ENCODE measurements around the gene FNDC1. TPM values are rescaled to one million over a fixed set of nuclear protein-coding genes. Genes with fewer than 3 reads are reported as not detected.

FNDC1 gene
- total and polyA plus RNA-seq, 2 of the 13 experiments (the other 11 are each of a cell fraction or from before 2014, with no cell fraction given): not detected

- no peak for TF ChIP-seq ISX (CRISPR knock-in tag; conservative IDR thresholded peaks at IDR 0.05)
- peak; percentile 73 for TF ChIP-seq XRCC5 (optimal IDR thresholded peaks at IDR 0.05; ENCODE audit: low read length)
- no peak for TF ChIP-seq ZNF570 (CRISPR knock-in tag; IDR thresholded peaks at IDR 0.05; ENCODE audit: borderline replicate concordance)
- no peak for TF ChIP-seq ZNF354B (CRISPR knock-in tag; IDR thresholded peaks at IDR 0.05)
- TF ChIP-seq ZSCAN9 (CRISPR knock-in tag; IDR thresholded peaks at IDR 0.05; ENCODE audit: borderline replicate concordance): 0 out of 2 replicates have a peak, but pooled peaks have one; percentile 38
- no peak for TF ChIP-seq KAT8 (CRISPR knock-in tag; IDR thresholded peaks at IDR 0.05)
- TF ChIP-seq ZBTB26 (CRISPR knock-in tag; IDR thresholded peaks at IDR 0.05; ENCODE audit: borderline replicate concordance): no peak
- TF ChIP-seq ZNF510 (CRISPR knock-in tag; IDR thresholded peaks at IDR 0.05; ENCODE audit: low read depth): no peak
- no peak for TF ChIP-seq MXD4 (CRISPR knock-in tag; IDR thresholded peaks at IDR 0.05)
- no peak for TF ChIP-seq PRPF4 (IDR thresholded peaks at IDR 0.05; ENCODE audit: low read depth, low read length, poor library complexity, severe bottlenecking)
- TF ChIP-seq ZNF780A (CRISPR knock-in tag; IDR thresholded peaks at IDR 0.05): no peak
- no peak for TF ChIP-seq ARID4A (CRISPR knock-in tag; IDR thresholded peaks at IDR 0.05; ENCODE audit: borderline replicate concordance)
- TF ChIP-seq PBX2 (CRISPR knock-in tag; IDR thresholded peaks at IDR 0.05): no peak
- no peak for TF ChIP-seq SKI (IDR thresholded peaks at IDR 0.05; ENCODE audit: partially characterized antibody)
- no peak for TF ChIP-seq ZNF577 (CRISPR knock-in tag; IDR thresholded peaks at IDR 0.05; ENCODE audit: borderline replicate concordance, low read depth)
- no peak for TF ChIP-seq TIGD3 (CRISPR knock-in tag; IDR thresholded peaks at IDR 0.05; ENCODE audit: borderline replicate concordance)
- no peak for TF ChIP-seq ZNF746 (CRISPR knock-in tag; IDR thresholded peaks at IDR 0.05)
- no peak for TF ChIP-seq ZNF713 (CRISPR knock-in tag; IDR thresholded peaks at IDR 0.05)
- no peak for TF ChIP-seq KDM1A (CRISPR knock-in tag; IDR thresholded peaks at IDR 0.05)
- peak; percentile 88 for TF ChIP-seq STAG1 (CRISPR knock-in tag; IDR thresholded peaks at IDR 0.05)
- no peak for TF ChIP-seq ZNF761 (CRISPR knock-in tag; conservative IDR thresholded peaks at IDR 0.05)
- TF ChIP-seq ZNF605 (CRISPR knock-in tag; IDR thresholded peaks at IDR 0.05): no peak
- 0 out of 2 replicates have a peak, but pooled peaks have one; percentile 16 for TF ChIP-seq ETV5 (CRISPR knock-in tag; IDR thresholded peaks at IDR 0.05; ENCODE audit: borderline replicate concordance)
Observed at GRCh38 chr6:159134701-159135364, 34.4 kb upstream of the FNDC1 start (continued).
